Neural cell (in vitro differentiated cells): ENCODE data around the gene SKOR1. TPM values are rescaled to one million over a fixed set of nuclear protein-coding genes. Genes with fewer than 3 reads are reported as not detected.

Experiments
- H2AFZ ChIP-seq: fragments of 200-600, 300-800 bp; sonication (generic), shearing (Covaris generic); 2 replicates; pipeline ENCODE4 v1.6.0; 2014; ENCODE audit warnings: low read depth, mild to moderate bottlenecking, antibody characterized with exemption, low read length, moderate library complexity
- H3F3A ChIP-seq: fragments of 200-600 bp; shearing (Covaris generic); 2 replicates; pipeline ENCODE4 v1.6.1; 2016; ENCODE audit warnings: mild to moderate bottlenecking, moderate library complexity, mixed read lengths, antibody characterized with exemption, low read length; ENCODE audit not compliant: insufficient read depth, poor library complexity, severe bottlenecking
- H3K27ac ChIP-seq: fragments of 200-600, 300-800 bp; sonication (generic), shearing (Covaris generic); 2 replicates; pipeline ENCODE4 v1.5.1; 2014; ENCODE audit warnings: mild to moderate bottlenecking, low read length, moderate library complexity
- H3K27me3 ChIP-seq: fragments of 300-800, 200-600 bp; sonication (generic), shearing (Covaris generic); 2 replicates; pipeline ENCODE4 v1.6.0; 2014; ENCODE audit warnings: mild to moderate bottlenecking, low read depth, low read length, moderate library complexity; ENCODE audit not compliant: insufficient read depth
- H3K36me3 ChIP-seq: fragments of 300-800, 200-600 bp; sonication (generic), shearing (Covaris generic); 2 replicates; pipeline ENCODE4 v1.5.1; 2014; ENCODE audit warnings: mild to moderate bottlenecking, antibody characterized with exemption, low read length, moderate library complexity; ENCODE audit not compliant: insufficient read depth
- H3K4me2 ChIP-seq: fragments of 300-800, 200-600 bp; sonication (generic), shearing (Covaris generic); 2 replicates; pipeline ENCODE4 v1.6.0; 2014; ENCODE audit warnings: mild to moderate bottlenecking, low read length
- H3K4me3 ChIP-seq: fragments of 300-800, 200-600 bp; sonication (generic), shearing (Covaris generic); 2 replicates; pipeline ENCODE4 v1.5.1; 2014; ENCODE audit warnings: mild to moderate bottlenecking, low read length, moderate library complexity
- H3K79me2 ChIP-seq: fragments of 200-600 bp; shearing (Covaris generic); replicated peaks from 2 replicates; pipeline ENCODE4 v1.6.0; 2014; ENCODE audit warnings: mild to moderate bottlenecking, low read length, moderate library complexity; ENCODE audit not compliant: insufficient read depth
- H3K9ac ChIP-seq: fragments of 300-800, 200-600 bp; sonication (generic), shearing (Covaris generic); 2 replicates; pipeline ENCODE4 v1.6.1; 2016; ENCODE audit warnings: mild to moderate bottlenecking, low read length, mixed read lengths
- H3K9me2 ChIP-seq: fragments of 200-600 bp; shearing (Covaris generic); 2 replicates; pipeline ENCODE4 v1.6.1; 2016; ENCODE audit warnings: mild to moderate bottlenecking, low read length, mixed read lengths; ENCODE audit not compliant: insufficient read depth
- H3K9me3 ChIP-seq: fragments of 200-600, 300-800 bp; sonication (generic), shearing (Covaris generic); 2 replicates; pipeline ENCODE4 v1.6.1; 2016; ENCODE audit warnings: mild to moderate bottlenecking, mixed run types, low read length, moderate library complexity, mixed read lengths
- H4K20me1 ChIP-seq: fragments of 200-600 bp; shearing (Covaris generic); 2 replicates; pipeline ENCODE4 v1.6.1; 2016; ENCODE audit warnings: mild to moderate bottlenecking, mixed run types; ENCODE audit not compliant: insufficient read depth
- EP300 ChIP-seq: fragments of 450-650 bp; conservative IDR thresholded peaks from 2 replicates; pipeline ENCODE4 v1.6.1; 2014; ENCODE audit warnings: antibody characterized with exemption, mild to moderate bottlenecking, moderate library complexity; ENCODE audit not compliant: poor library complexity, severe bottlenecking
- EZH2 ChIP-seq: fragments of 200-600, 300-800 bp; shearing (Covaris generic), sonication (generic); IDR thresholded peaks from 2 replicates; pipeline ENCODE4 v1.6.1; 2014; ENCODE audit warnings: antibody characterized with exemption, low read length, borderline replicate concordance, mild to moderate bottlenecking; ENCODE audit not compliant: insufficient read depth, poor library complexity, severe bottlenecking
- MXI1 ChIP-seq: fragments of 450-650 bp; conservative IDR thresholded peaks from 2 replicates; pipeline ENCODE4 v1.6.1; 2014; ENCODE audit warnings: antibody characterized with exemption, mild to moderate bottlenecking; ENCODE audit not compliant: poor library complexity, severe bottlenecking
- POLR2AphosphoS5 ChIP-seq: IDR thresholded peaks from 2 replicates; pipeline ENCODE4 v1.6.1; 2012
- RAD21 ChIP-seq: fragments of 450-650 bp; conservative IDR thresholded peaks from 2 replicates; pipeline ENCODE4 v1.6.1; 2014; ENCODE audit warnings: antibody characterized with exemption, mild to moderate bottlenecking, moderate library complexity
- SMC3 ChIP-seq: fragments of 450-650 bp; conservative IDR thresholded peaks from 2 replicates; pipeline ENCODE4 v1.6.1; 2014; ENCODE audit warnings: antibody characterized with exemption, mild to moderate bottlenecking, moderate library complexity; ENCODE audit not compliant: poor library complexity
- TAF1 ChIP-seq: IDR thresholded peaks from 2 replicates; pipeline ENCODE4 v1.6.1; 2012; ENCODE audit warnings: low read depth
- polyA minus RNA-seq: library from RNA; depleted of rRNA, polyadenylated mRNA; stranded (reverse); fragments of >200 nt; gene quantifications from 2 replicates; pipeline ENCODE4 v1.2.3, GENCODE V29; 2014
- polyA plus RNA-seq: library from polyadenylated mRNA; depleted of rRNA; stranded (reverse); fragments of >200 nt; gene quantifications from 2 replicates; pipeline ENCODE4 v1.2.3, GENCODE V29; 2014
- TF ChIP-seq, protein P1 (sequence below): IDR thresholded peaks from 2 replicates; pipeline ENCODE4 v1.6.1; 2012; ENCODE audit warnings: borderline replicate concordance
- TF ChIP-seq, protein P2 (sequence below): fragments of 450-650 bp; IDR thresholded peaks from 2 replicates; pipeline ENCODE4 v1.5.1; 2014; ENCODE audit warnings: antibody characterized with exemption, mild to moderate bottlenecking, moderate library complexity; ENCODE audit not compliant: poor library complexity, severe bottlenecking

SKOR1 gene, protein sequence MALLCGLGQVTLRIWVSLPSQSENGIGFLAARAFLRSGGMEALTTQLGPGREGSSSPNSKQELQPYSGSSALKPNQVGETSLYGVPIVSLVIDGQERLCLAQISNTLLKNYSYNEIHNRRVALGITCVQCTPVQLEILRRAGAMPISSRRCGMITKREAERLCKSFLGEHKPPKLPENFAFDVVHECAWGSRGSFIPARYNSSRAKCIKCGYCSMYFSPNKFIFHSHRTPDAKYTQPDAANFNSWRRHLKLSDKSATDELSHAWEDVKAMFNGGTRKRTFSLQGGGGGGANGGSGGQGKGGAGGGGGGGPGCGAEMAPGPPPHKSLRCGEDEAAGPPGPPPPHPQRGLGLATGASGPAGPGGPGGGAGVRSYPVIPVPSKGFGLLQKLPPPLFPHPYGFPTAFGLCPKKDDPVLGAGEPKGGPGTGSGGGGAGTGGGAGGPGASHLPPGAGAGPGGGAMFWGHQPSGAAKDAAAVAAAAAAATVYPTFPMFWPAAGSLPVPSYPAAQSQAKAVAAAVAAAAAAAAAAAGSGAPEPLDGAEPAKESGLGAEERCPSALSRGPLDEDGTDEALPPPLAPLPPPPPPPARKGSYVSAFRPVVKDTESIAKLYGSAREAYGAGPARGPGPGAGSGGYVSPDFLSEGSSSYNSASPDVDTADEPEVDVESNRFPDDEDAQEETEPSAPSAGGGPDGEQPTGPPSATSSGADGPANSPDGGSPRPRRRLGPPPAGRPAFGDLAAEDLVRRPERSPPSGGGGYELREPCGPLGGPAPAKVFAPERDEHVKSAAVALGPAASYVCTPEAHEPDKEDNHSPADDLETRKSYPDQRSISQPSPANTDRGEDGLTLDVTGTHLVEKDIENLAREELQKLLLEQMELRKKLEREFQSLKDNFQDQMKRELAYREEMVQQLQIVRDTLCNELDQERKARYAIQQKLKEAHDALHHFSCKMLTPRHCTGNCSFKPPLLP
- polyA plus RNA-seq (0.81 and 0.94 TPM in 2 replicates), polyA minus RNA-seq (1.5 and 2.1 TPM in 2 replicates)

DNA sequence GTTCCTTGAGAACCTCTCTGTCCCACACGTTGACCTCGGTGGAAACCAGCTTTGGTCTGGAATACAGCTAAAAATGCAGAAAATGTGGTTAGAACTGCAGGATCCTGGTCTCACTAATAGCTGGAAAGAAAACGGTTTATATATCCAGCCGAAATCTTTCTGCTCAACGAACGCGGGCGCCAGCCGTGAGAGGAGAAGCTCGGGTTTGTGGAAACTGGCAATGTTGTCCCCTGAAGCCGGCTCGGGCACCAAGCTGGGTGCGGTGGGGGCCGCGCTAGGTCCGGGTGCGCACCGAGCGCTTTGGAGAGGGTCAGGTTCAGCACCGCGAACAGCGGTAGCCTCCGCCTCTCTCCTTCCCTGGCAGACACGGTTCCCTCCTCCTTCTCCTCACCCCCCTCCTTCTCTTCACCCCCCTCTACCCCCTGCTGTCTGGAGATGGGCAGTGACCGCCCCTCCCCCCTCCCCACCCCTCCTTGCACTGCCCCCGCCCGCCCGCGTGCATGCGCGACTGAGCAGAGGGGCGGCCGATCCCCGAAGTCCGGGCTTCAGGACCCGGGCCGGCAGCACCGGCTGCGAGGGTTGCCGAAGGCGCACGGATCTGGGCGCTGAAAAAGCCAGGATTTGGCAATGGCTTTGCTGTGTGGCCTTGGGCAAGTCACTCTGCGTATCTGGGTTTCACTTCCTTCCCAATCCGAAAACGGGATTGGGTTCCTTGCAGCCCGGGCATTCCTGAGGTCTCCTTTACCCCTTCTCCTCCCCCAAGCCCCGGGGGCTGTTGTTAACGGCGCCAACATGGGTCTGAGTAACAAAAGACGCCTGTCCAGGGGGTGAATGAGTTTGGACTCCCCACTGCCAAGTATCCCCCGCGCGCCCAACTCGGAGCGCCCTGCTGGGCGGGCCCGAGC lies at the start of gene SKOR1:
Gene SKOR1, plus strand, starts transcription at position 534 of the 905 bp plus-strand sequence. Its CDS starts 94 bp downstream, at position 628.
- Histone ChIP-seq H3K27ac (no peak within 1 kb of the TSS), H3K36me3 (no peaks in the 10 kb centered on the region), H3K9me2 (no peaks in the 10 kb centered on the region), H3K4me3 (no peak within 1 kb of the TSS), H3K9me3 (peaks cover 5% of the 10 kb centered on the region), H3K79me2 (no peaks in the 10 kb centered on the region), H3K4me2 (no peak within 1 kb of the TSS), H3K27me3 (peaks cover 100% of the 10 kb centered on the region), H3K9ac (no peak within 1 kb of the TSS), H2AFZ (no peak within 1 kb of the TSS), H3F3A (no peaks in the 10 kb centered on the region), H4K20me1 (peaks cover 4% of the 10 kb centered on the region)
- TF ChIP-seq TAF1 (no peak), EZH2 (peak; percentile 80), SMC3 (no peak), POLR2AphosphoS5 (peak; percentile 53), MXI1 (no peak), RAD21 (no peak)
- TF ChIP-seq, protein P1, sequence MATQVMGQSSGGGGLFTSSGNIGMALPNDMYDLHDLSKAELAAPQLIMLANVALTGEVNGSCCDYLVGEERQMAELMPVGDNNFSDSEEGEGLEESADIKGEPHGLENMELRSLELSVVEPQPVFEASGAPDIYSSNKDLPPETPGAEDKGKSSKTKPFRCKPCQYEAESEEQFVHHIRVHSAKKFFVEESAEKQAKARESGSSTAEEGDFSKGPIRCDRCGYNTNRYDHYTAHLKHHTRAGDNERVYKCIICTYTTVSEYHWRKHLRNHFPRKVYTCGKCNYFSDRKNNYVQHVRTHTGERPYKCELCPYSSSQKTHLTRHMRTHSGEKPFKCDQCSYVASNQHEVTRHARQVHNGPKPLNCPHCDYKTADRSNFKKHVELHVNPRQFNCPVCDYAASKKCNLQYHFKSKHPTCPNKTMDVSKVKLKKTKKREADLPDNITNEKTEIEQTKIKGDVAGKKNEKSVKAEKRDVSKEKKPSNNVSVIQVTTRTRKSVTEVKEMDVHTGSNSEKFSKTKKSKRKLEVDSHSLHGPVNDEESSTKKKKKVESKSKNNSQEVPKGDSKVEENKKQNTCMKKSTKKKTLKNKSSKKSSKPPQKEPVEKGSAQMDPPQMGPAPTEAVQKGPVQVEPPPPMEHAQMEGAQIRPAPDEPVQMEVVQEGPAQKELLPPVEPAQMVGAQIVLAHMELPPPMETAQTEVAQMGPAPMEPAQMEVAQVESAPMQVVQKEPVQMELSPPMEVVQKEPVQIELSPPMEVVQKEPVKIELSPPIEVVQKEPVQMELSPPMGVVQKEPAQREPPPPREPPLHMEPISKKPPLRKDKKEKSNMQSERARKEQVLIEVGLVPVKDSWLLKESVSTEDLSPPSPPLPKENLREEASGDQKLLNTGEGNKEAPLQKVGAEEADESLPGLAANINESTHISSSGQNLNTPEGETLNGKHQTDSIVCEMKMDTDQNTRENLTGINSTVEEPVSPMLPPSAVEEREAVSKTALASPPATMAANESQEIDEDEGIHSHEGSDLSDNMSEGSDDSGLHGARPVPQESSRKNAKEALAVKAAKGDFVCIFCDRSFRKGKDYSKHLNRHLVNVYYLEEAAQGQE: no peak
- TF ChIP-seq, protein P2, sequence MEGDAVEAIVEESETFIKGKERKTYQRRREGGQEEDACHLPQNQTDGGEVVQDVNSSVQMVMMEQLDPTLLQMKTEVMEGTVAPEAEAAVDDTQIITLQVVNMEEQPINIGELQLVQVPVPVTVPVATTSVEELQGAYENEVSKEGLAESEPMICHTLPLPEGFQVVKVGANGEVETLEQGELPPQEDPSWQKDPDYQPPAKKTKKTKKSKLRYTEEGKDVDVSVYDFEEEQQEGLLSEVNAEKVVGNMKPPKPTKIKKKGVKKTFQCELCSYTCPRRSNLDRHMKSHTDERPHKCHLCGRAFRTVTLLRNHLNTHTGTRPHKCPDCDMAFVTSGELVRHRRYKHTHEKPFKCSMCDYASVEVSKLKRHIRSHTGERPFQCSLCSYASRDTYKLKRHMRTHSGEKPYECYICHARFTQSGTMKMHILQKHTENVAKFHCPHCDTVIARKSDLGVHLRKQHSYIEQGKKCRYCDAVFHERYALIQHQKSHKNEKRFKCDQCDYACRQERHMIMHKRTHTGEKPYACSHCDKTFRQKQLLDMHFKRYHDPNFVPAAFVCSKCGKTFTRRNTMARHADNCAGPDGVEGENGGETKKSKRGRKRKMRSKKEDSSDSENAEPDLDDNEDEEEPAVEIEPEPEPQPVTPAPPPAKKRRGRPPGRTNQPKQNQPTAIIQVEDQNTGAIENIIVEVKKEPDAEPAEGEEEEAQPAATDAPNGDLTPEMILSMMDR: no peak

DNA sequence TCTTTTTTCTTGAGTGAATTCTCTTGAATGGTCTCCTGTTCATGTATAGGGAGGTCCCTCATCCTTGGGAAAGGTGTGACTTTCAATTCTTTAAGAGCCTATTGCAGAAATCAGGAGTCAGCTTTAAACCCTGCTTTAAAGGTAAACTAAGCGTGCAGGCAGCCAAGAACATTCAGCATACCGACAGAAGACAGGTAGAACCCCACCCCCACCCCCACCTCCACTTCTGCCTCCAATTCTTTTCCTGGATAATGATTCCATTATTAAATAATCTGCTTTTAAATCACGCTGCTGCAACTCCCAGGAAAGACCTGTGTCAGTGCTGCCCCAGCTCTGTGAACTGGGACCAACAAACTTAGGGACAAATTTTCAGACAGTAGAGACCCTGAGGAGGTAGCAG lies 49.3 kb upstream of the SKOR1 start:
- Histone ChIP-seq H2AFZ (no peak overlapping the region), H3K27me3 (peaks cover 6% of the 10 kb centered on the region)
- TF ChIP-seq EP300 (no peak), MXI1 (no peak), SMC3 (no peak), RAD21 (no peak), EZH2 (no peak), TAF1 (no peak), POLR2AphosphoS5 (no peak)
- TF ChIP-seq, protein P1: no peak
- TF ChIP-seq, protein P2: no peak

More for the DNA sequence above, 49.3 kb upstream of the SKOR1 start:
- Histone ChIP-seq H4K20me1 (no peaks in the 10 kb centered on the region), H3K36me3 (no peaks in the 10 kb centered on the region), H3K27ac (no peak overlapping the region), H3K4me3 (no peak overlapping the region), H3K9ac (no peak overlapping the region), H3K79me2 (no peaks in the 10 kb centered on the region), H3F3A (no peaks in the 10 kb centered on the region), H3K9me2 (no peaks in the 10 kb centered on the region), H3K4me2 (no peak overlapping the region), H3K9me3 (no peaks in the 10 kb centered on the region)
